ENCODE data around the gene GPR146. TPM values are rescaled to one million over a fixed set of nuclear protein-coding genes. Genes with fewer than 3 reads are reported as not detected.
"Not testable (repeated sequence)": the region's sequence is repeated elsewhere in the genome, so short reads cannot be mapped to it uniquely, and the experiment has no call there.

The GPR146 gene
- total and polyA plus RNA-seq, 4 experiments from 2014 or later: 8.8 to 22.2 (median 10.1) TPM

DNA sequence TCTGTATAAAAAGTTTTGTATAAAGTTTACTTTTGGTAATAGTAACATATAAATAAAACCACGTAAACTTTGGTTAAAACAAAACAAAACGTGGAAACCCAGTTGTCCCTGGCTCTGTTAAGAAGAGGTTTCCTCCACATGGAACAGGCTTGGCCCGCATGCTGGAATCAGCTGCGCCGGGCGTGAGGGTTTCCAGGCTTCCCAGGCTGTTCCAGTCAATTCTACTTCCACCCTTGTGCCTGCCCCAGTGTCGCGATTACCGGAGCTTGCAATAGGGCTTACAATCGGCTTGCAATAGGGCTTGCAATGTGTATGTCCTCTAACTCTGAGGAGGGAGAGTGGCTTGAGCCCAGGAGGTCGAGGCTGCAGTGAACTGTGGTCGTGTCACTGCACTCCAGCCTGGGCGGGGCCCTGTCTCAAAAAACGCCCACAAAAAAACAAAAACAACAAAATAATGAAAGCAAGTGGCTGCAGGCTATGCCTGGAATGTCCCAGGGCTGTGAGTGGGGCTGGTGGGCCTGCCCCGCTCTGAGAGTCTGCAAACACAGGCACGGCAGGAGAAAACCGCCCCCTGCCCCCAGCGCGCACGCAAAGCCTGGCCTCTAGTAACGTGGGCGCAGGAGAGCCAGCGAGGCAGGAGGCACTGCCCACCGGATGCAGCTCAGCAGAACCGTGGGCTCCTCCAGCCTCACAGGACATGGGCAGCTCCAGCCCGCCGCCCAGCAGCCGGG lies 45.0 kb upstream of the GPR146 start:
- Histone ChIP-seq H3K4me3 (ENCODE audit: low read length in 2 of 2) (no peak overlapping the region), H3K27me3 (ENCODE audit: insufficient read depth, low read length) (no peaks in the 10 kb centered on the region), H3K4me1 (ENCODE audit: insufficient read depth, low read length) (no peaks in the 10 kb centered on the region), H3K27ac (ENCODE audit: low read depth, low read length) (no peak overlapping the region), H3K9me3 (ENCODE audit: control insufficient read depth in 1 of 2, low read length in 2 of 2) (no peaks in the 10 kb centered on the region), H3K36me3 (ENCODE audit: insufficient read depth, low read length) (no peaks in the 10 kb centered on the region)
- no peak overlapping the region for H3K4me3 Mint-ChIP-seq
- peaks cover 3 to 8% of the 10 kb centered on the region in 2 donors for H3K36me3 Mint-ChIP-seq
- ChIA-PET POLR2A (ENCODE audit: partially characterized antibody) (no interaction called here), CTCF (ENCODE audit: partially characterized antibody) (interaction anchor here (10.0 kb wide), 1 partner anchor 64 kb away, joined by 359 read pairs; no protein-coding TSS in a partner anchor)
- no peak for DNase-seq
- intact Hi-C loops (cut with micrococcal nuclease): no loop called here
- H3K27ac Mint-ChIP-seq: no peak overlapping the region
- H3K27me3 Mint-ChIP-seq: no peaks in the 10 kb centered on the region
- H3K9me3 Mint-ChIP-seq: no peaks in the 10 kb centered on the region
- H3K4me1 Mint-ChIP-seq: no peaks in the 10 kb centered on the region

GRCh38 chr7:999941-1000935 lies 44.1 kb upstream of the GPR146 start:
- H3K27ac Mint-ChIP-seq: peak overlapping the region in 1 of 7 donors; percentile 42
- H3K27me3 Mint-ChIP-seq: no peaks in the 10 kb centered on the region
- H3K4me3 ChIP-seq (ENCODE audit: low read length in 2 of 2): no peak overlapping the region
- no peak overlapping the region for H3K4me3 Mint-ChIP-seq
- ChIA-PET POLR2A (ENCODE audit: partially characterized antibody) (no interaction called here), CTCF (ENCODE audit: partially characterized antibody) (interaction anchor here (10.0 kb wide), 1 partner anchor 64 kb away, joined by 359 read pairs; no protein-coding TSS in a partner anchor)
- peaks cover 4% of the 10 kb centered on the region for H3K36me3 ChIP-seq (ENCODE audit: insufficient read depth, low read length)
- H3K9me3 ChIP-seq (ENCODE audit: control insufficient read depth in 1 of 2, low read length in 2 of 2): no peaks in the 10 kb centered on the region
- H3K9me3 Mint-ChIP-seq: no peaks in the 10 kb centered on the region
- no peak overlapping the region for H3K27ac ChIP-seq (ENCODE audit: low read depth, low read length)
- no peaks in the 10 kb centered on the region for H3K4me1 ChIP-seq (ENCODE audit: insufficient read depth, low read length)
- H3K4me1 Mint-ChIP-seq: no peaks in the 10 kb centered on the region
- H3K36me3 Mint-ChIP-seq: peaks cover 3 to 8% of the 10 kb centered on the region in 2 donors
- no peak for DNase-seq
- no peaks in the 10 kb centered on the region for H3K27me3 ChIP-seq (ENCODE audit: insufficient read depth, low read length)
- intact Hi-C loops (cut with micrococcal nuclease): no loop called here

DNA sequence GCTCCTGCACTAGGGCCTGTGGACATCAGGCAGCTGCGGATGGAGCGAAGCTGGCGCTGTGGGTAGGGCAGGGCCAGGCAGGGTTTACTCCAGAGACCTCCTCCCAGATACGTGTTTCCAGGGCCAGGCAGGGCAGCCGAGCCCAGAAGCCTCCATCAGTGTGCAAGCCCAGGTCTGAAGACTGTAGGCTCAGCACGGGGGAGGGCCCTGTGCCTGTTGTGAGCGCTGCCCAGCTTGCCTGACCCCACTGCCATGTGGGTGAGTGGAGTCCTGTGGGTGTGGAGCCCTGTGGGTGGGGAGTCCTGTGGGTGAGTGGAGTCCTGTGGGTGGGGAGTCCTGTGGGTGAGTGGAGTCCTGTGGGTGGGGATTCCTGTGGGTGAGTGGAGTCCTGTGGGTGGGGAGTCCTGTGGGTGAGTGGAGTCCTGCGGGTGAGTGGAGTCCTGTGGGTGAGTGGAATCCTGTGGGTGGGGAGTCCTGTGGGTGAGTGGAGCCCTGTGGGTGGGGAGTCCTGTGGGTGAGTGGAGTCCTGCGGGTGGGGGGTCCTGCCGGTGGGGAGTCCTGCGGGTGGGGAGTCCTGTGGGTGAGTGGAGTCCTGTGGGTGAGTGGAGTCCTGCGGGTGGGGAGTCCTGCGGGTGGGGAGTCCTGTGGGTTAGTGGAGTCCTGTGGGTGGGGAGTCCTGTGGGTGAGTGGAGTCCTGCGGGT lies 43.1 kb upstream of the GPR146 start:
- H3K27ac ChIP-seq (ENCODE audit: low read depth, low read length); H3K27me3 Mint-ChIP-seq; H3K27me3 ChIP-seq (ENCODE audit: insufficient read depth, low read length): not testable (repeated sequence)

DNA sequence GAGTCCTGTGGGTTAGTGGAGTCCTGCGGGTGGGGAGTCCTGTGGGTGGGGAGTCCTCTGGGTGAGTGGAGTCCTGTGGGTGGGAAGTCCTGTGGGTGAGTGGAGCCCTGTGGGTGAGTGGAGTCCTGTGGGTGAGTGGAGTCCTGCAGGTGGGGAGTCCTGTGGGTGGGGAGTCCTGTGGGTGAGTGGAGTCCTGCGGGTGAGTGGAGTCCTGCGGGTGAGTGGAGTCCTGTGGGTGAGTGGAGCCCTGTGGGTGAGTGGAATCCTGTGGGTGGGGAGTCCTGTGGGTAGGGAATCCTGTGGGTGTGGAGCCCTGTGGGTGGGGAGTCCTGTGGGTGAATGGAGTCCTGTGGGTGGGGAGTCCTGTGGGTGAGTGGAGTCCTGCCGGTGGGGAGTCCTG lies 42.3 kb upstream of the GPR146 start:
- H3K27me3 ChIP-seq (ENCODE audit: insufficient read depth, low read length); H3K9me3 Mint-ChIP-seq; H3K4me1 ChIP-seq (ENCODE audit: insufficient read depth, low read length); CTCF ChIA-PET (ENCODE audit: partially characterized antibody); H3K9me3 ChIP-seq (ENCODE audit: control insufficient read depth in 1 of 2, low read length in 2 of 2); H3K27ac Mint-ChIP-seq; DNase-seq; intact Hi-C loops (cut with micrococcal nuclease); POLR2A ChIA-PET (ENCODE audit: partially characterized antibody); H3K4me3 Mint-ChIP-seq; H3K36me3 Mint-ChIP-seq; H3K4me1 Mint-ChIP-seq; H3K27ac ChIP-seq (ENCODE audit: low read depth, low read length); H3K36me3 ChIP-seq (ENCODE audit: insufficient read depth, low read length); H3K27me3 Mint-ChIP-seq; H3K4me3 ChIP-seq (ENCODE audit: low read length in 2 of 2): not testable (repeated sequence)

More for the DNA sequence above, 43.1 kb upstream of the GPR146 start:
- H3K4me3 Mint-ChIP-seq; H3K4me1 ChIP-seq (ENCODE audit: insufficient read depth, low read length); POLR2A ChIA-PET (ENCODE audit: partially characterized antibody); H3K4me3 ChIP-seq (ENCODE audit: low read length in 2 of 2); H3K36me3 Mint-ChIP-seq; CTCF ChIA-PET (ENCODE audit: partially characterized antibody); DNase-seq; H3K9me3 Mint-ChIP-seq; H3K36me3 ChIP-seq (ENCODE audit: insufficient read depth, low read length); H3K9me3 ChIP-seq (ENCODE audit: control insufficient read depth in 1 of 2, low read length in 2 of 2); intact Hi-C loops (cut with micrococcal nuclease); H3K4me1 Mint-ChIP-seq: not testable (repeated sequence)
- peak overlapping the region in 3 of 7 donors; percentile 18 to 73 (median 37) for H3K27ac Mint-ChIP-seq

GRCh38 chr7:1002445-1002844 lies 41.9 kb upstream of the GPR146 start:
- H3K4me3 Mint-ChIP-seq; H3K9me3 ChIP-seq (ENCODE audit: control insufficient read depth in 1 of 2, low read length in 2 of 2); H3K4me1 ChIP-seq (ENCODE audit: insufficient read depth, low read length); H3K36me3 Mint-ChIP-seq; H3K27ac Mint-ChIP-seq; H3K4me1 Mint-ChIP-seq; H3K27me3 ChIP-seq (ENCODE audit: insufficient read depth, low read length); POLR2A ChIA-PET (ENCODE audit: partially characterized antibody); H3K9me3 Mint-ChIP-seq; DNase-seq; CTCF ChIA-PET (ENCODE audit: partially characterized antibody); H3K36me3 ChIP-seq (ENCODE audit: insufficient read depth, low read length); H3K4me3 ChIP-seq (ENCODE audit: low read length in 2 of 2); H3K27ac ChIP-seq (ENCODE audit: low read depth, low read length); intact Hi-C loops (cut with micrococcal nuclease); H3K27me3 Mint-ChIP-seq: not testable (repeated sequence)

GRCh38 chr7:1004018-1004852 lies 40.1 kb upstream of the GPR146 start:
- ChIA-PET CTCF (ENCODE audit: partially characterized antibody) (interaction anchor here (0.9 kb wide), 1 partner anchor 11 kb away, joined by 3 read pairs; no protein-coding TSS in a partner anchor), POLR2A (ENCODE audit: partially characterized antibody) (interaction anchor here (1.6 kb wide), 1 partner anchor 11 kb away, joined by 4 read pairs; no protein-coding TSS in a partner anchor)
- Mint-ChIP-seq H3K27me3 (no peaks in the 10 kb centered on the region), H3K4me1 (peaks cover 2 to 7% (median 5%) of the 10 kb centered on the region in 4 donors), H3K27ac (no peak overlapping the region), H3K9me3 (peaks cover 0 to 1% (median 0%) of the 10 kb centered on the region in 8 donors), H3K36me3 (peaks cover 9 to 12% of the 10 kb centered on the region in 2 donors), H3K4me3 (no peak overlapping the region)
- Histone ChIP-seq H3K4me3 (ENCODE audit: low read length in 2 of 2) (no peak overlapping the region), H3K27me3 (ENCODE audit: insufficient read depth, low read length) (no peaks in the 10 kb centered on the region), H3K4me1 (ENCODE audit: insufficient read depth, low read length) (no peaks in the 10 kb centered on the region), H3K36me3 (ENCODE audit: insufficient read depth, low read length) (peaks cover 4% of the 10 kb centered on the region), H3K9me3 (ENCODE audit: control insufficient read depth in 1 of 2, low read length in 2 of 2) (no peaks in the 10 kb centered on the region), H3K27ac (ENCODE audit: low read depth, low read length) (no peak overlapping the region)
- intact Hi-C loops (cut with micrococcal nuclease): no loop called here
- DNase-seq: no peak
